Neural progenitor cell (in vitro differentiated cells): ENCODE measurements around the gene TMPRSS11D.

Source experiments
- EZH2phosphoT487 ChIP-seq: fragments of 200-600 bp; sonication (generic); IDR thresholded peaks from 2 replicates; pipeline ENCODE4 v1.6.1; 2017; ENCODE audit warnings: antibody characterized with exemption
- TF ChIP-seq, protein P1 (sequence below): fragments of 200-600 bp; sonication (generic); IDR thresholded peaks from 2 replicates; pipeline ENCODE4 v1.5.1; 2017; ENCODE audit warnings: antibody characterized with exemption, mild to moderate bottlenecking

DNA sequence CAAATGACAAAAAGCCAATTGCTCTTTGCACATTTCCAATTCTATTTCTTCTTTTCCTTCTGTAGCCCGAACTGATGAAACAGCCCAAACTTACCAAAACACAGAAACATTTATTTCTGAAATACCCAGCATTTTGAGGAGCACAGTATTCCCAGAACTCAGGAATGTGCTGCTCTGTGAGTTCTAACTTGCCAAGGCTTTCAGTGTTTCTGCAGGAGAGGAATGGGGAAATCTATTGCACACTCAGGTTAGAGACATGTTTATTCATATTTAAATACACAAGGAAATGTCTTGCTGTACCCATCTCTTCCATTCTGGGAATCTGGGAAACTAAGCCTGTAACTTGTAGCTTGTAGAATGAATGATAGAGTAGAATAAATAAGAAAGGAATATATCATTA, 10.7 kb downstream of the TMPRSS11D start:
- TF ChIP-seq, protein P1, sequence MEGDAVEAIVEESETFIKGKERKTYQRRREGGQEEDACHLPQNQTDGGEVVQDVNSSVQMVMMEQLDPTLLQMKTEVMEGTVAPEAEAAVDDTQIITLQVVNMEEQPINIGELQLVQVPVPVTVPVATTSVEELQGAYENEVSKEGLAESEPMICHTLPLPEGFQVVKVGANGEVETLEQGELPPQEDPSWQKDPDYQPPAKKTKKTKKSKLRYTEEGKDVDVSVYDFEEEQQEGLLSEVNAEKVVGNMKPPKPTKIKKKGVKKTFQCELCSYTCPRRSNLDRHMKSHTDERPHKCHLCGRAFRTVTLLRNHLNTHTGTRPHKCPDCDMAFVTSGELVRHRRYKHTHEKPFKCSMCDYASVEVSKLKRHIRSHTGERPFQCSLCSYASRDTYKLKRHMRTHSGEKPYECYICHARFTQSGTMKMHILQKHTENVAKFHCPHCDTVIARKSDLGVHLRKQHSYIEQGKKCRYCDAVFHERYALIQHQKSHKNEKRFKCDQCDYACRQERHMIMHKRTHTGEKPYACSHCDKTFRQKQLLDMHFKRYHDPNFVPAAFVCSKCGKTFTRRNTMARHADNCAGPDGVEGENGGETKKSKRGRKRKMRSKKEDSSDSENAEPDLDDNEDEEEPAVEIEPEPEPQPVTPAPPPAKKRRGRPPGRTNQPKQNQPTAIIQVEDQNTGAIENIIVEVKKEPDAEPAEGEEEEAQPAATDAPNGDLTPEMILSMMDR, result no peak
- TF ChIP-seq EZH2phosphoT487, result no peak
